Sciatic nerve (tissue), 2 donors: ENCODE results near the gene SEPTIN1. TPM values are rescaled to one million over a fixed set of nuclear protein-coding genes. Genes with fewer than 3 reads are reported as not detected.

Source experiments
- ATAC-seq: fragments of 200-7000 bp; cut with Tn5 transposase; one replicate; pipeline ENCODE4 v1.9.1; 2020; ENCODE audit warnings: mild to moderate bottlenecking, moderate library complexity
- DNase-seq: peaks from one replicate; pipeline ENCODE4 v3.0.0-alpha.2; 2020; ENCODE audit warnings: low spot score
- intact Hi-C: fragments of 100-400 bp; cut with DNase I; formaldehyde crosslinking; loops from one replicate; pipeline ENCODE4 v1.14.2; 2022
- total RNA-seq: library from RNA; stranded (reverse); fragmentation: NEBNext Ultra II Directional; extraction: Animal tissue kit (Norgen Biotek cat#: 25700); gene quantifications from one replicate; pipeline ENCODE4 v1.2.1, GENCODE V29; 2021
- donor health status: DM: no; HTN: no; CAD: no.
- donor health status: DM: no; HTN: no; CAD: no.

The SEPTIN1 gene, protein sequence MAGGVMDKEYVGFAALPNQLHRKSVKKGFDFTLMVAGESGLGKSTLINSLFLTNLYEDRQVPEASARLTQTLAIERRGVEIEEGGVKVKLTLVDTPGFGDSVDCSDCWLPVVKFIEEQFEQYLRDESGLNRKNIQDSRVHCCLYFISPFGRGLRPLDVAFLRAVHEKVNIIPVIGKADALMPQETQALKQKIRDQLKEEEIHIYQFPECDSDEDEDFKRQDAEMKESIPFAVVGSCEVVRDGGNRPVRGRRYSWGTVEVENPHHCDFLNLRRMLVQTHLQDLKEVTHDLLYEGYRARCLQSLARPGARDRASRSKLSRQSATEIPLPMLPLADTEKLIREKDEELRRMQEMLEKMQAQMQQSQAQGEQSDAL
- total RNA-seq: 7.2 TPM

DNA sequence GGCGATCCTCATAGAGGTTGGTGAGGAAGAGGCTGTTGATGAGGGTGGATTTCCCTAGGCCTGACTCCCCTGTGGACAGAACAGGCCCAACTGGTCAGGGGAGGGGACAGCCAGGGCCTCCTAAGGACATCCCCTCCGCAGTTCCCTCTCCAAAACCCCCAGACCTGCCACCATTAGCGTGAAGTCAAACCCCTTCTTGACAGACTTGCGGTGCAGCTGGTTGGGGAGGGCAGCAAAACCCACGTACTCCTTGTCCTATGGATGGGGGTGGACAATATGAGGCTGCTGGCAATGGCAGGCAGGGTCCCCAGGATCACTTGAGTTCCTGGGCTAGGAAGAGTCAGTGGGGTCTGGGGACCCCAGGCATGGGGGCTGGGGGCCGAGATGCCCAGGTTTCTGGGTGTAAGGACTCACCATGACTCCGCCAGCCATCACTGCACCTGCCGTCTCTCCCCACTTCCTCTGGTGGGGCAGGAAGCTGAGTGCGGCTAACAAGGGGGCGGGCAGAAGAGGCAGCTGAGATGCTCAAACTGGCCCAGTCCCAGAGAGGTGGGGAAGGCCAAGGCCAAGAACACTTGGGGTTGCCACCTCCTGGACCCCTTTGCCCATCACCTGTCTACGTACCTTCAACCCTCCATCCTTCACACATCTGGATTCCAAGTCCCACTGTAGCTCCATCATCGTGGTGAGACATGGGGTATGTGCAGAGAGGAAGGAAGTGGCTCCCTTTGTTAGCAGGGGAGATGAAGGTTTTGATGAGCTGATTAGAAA, at the start of gene SEPTIN1:
Gene SEPTIN1, minus strand, starts transcription at position 451 of the 771 bp plus-strand sequence. Its CDS starts 19 bp downstream, at position 432.
- ATAC-seq (no peak), DNase-seq (no peak)
- intact Hi-C loops: no loop called here

DNA sequence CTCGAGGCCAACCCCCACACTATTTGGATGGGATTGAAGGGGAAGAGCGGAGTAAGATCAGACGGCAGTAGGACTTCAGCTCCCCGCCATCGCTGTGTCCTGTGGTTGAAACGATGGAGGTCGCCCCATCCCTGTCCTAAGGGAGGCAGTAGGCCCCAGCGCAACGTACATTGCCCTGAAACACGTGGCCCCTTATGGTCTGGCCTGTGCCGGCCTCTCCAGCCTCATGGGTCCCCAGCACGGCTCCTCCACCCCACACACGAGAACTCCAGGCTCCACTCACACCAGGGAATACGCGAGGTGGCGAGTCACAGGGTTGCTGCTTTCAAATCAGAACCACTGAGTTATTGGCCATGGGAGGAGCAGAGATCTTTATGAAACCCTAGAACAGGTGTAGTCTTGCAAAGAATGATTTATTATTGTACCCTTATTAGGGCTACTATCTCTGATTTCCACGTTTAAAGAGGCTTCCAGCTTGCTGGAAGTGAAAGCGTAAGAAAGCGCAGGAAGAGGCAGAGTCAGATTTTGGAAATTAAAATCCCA, 48.1 kb upstream of the SEPTIN1 start:
- intact Hi-C loops: no loop called here
- ATAC-seq (peak; percentile 35), DNase-seq (peak; percentile 61)

DNA sequence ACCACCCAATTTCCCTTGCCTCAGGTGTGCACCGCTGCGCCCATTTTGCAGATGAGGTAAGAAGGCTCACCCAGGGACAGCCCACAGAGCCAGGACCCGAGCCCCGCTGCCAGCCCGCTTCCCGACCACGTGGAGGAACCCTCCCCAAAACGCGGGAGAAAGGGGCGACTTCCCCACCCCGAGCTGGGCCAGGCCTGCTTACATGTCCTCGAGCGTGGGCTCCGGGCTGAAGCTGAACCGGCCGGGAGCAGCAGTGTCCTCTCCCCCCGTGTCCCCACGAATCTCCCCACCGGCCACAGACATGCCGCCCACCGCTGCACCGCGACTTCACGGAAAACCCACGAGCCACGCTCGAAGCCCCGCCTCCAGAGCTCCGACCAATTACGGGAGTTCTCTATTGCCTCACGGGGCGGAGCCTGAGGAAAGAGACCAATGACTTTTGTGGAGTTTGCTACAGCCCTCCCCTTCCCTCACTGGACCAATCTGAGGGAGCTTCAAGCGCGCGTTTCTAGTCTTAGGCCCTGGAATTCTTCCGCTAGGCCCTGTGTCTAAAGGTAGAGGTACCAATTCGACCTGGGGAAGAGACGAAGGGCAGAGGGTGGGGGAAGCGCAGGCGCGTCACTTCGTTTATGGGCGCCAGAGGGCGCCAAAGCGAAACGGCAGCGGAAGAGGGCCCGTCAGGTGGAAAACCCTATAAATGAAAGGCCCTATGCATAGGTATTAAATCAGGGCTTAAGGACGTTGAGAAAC, 47.5 kb upstream of the SEPTIN1 start, which contains the start of gene DCTPP1:
Gene DCTPP1, minus strand, starts transcription at position 353 of the 750 bp plus-strand sequence. Its CDS starts 50 bp downstream, at position 303.
- DNase-seq: peak; percentile 97
- intact Hi-C loops: loop anchor here (10.0 kb wide), 1 partner anchor 85 kb away; no protein-coding TSS in a partner anchor
- peak; percentile 99 for ATAC-seq

DNA sequence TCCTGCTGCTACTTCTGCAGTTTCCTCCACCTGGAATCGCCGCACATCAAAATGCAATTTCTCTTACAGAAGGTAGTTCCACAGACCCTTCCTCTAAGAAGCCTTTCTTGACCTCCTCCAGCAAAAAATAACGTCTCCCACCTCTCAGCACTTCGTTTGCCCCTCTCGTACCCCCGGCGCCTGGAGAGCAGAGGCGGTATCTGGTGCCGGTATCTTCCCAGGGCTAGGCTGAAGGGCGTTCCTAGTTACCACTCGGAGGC, 47.0 kb upstream of the SEPTIN1 start:
- intact Hi-C loops: loop anchor here (10.0 kb wide), 1 partner anchor 85 kb away; no protein-coding TSS in a partner anchor
- ATAC-seq: no peak
- DNase-seq: no peak

DNA sequence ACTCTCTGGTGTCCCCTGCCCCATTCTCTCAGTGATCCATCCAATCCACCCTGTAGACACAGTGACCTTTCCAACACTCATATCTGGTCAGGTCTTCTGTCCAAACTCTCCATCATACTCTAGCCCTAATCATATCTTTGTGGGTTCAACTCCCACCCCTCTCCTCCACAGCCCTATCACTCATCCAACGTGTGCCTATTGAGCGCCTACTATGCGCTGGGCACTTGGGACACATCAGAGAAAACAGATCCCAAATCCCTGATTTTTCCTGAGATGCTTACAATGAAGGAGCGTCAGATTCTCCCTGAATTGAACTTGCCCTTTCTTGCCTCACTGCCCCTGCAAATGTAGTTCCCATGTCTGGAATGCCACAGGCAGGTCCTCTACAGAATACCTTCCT, 45.7 kb upstream of the SEPTIN1 start:
- DNase-seq: no peak
- intact Hi-C loops: loop anchor here (10.0 kb wide), 1 partner anchor 87 kb away; no protein-coding TSS in a partner anchor
- no peak for ATAC-seq

DNA sequence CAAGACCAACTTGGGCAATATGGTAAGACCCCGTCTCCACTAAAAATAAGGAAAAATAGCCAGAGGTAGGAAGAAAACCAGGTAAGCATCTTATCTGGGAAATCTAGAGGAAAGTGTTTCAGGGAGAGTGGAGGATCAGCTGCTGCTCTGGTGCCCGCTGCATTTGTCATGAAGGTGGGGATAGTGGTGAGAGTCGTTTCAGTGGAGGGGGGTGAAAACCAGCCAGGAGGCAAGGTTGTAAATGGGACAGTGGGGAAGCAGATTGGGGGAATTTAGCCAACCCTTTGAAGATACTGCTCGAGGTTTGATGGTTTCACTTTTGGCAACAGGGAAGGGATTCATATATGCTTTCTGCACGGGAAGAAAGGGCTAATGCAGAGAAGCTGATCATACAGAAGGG, 38.6 kb upstream of the SEPTIN1 start:
- no peak for ATAC-seq
- DNase-seq: no peak
- intact Hi-C loops: loop anchor here (10.0 kb wide), 1 partner anchor 94 kb away; no protein-coding TSS in a partner anchor

DNA sequence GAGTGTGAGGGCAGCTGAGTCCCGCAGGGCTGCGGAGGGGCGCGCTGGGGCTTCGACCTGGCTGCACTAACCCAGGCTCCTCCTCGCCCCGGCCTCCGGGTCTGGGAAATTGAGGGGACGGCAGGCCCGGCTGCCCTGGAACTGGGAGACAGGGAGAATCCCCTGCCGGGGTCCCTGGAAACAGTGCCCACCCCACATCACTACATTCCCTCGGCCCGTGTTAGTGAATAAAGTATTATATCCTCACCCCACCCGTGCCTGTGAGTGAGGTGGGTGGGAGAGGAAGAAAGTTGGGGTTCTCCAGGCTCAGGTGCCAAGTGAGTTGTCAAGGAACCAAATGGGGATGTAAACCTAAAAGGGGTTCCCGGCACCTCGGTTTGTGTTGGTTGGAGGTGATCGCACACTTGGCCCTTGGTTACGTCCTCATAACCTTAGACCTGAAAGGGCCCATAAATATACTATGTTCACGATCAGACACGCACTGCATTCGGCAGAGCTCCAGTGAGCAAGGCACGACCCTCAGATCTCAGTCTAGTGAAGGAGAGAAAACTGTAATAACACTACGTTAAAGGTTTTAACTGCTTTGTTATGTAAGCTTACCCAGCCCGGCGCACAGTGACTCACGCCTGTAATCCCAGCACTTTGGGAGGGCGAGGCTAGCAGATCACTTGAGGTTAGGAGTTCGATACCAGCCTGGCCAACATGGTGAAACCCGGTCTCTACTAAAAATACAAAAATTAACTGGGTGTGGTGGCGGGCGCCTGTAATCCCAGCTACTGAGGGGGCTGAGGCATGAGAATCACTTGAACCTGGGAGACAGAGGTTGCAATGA, 36.2 kb upstream of the SEPTIN1 start:
- intact Hi-C loops: no loop called here
- DNase-seq (no peak), ATAC-seq (peak; percentile 16)

DNA sequence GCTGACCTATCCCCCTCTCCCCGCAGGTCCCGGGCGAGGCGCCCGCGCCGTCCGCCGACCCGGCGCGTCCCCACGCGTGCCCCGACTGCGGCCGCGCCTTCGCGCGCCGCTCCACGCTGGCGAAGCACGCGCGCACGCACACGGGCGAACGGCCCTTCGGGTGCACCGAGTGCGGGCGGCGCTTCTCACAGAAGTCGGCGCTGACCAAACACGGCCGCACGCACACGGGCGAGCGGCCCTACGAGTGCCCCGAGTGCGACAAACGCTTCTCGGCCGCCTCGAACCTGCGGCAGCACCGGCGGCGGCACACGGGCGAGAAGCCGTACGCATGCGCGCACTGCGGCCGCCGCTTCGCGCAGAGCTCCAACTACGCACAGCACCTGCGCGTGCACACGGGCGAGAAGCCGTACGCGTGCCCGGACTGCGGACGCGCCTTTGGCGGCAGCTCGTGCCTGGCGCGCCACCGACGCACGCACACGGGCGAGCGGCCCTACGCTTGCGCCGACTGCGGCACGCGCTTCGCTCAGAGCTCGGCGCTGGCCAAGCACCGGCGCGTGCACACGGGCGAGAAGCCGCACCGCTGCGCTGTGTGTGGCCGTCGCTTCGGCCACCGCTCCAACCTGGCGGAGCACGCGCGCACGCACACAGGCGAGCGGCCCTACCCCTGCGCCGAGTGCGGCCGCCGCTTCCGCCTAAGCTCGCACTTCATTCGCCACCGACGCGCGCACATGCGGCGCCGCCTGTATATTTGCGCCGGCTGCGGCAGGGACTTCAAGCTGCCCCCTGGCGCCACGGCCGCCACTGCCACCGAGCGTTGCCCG, 35.4 kb upstream of the SEPTIN1 start:
- intact Hi-C loops: no loop called here
- ATAC-seq: peak; percentile 95
- DNase-seq: peak; percentile 86

DNA sequence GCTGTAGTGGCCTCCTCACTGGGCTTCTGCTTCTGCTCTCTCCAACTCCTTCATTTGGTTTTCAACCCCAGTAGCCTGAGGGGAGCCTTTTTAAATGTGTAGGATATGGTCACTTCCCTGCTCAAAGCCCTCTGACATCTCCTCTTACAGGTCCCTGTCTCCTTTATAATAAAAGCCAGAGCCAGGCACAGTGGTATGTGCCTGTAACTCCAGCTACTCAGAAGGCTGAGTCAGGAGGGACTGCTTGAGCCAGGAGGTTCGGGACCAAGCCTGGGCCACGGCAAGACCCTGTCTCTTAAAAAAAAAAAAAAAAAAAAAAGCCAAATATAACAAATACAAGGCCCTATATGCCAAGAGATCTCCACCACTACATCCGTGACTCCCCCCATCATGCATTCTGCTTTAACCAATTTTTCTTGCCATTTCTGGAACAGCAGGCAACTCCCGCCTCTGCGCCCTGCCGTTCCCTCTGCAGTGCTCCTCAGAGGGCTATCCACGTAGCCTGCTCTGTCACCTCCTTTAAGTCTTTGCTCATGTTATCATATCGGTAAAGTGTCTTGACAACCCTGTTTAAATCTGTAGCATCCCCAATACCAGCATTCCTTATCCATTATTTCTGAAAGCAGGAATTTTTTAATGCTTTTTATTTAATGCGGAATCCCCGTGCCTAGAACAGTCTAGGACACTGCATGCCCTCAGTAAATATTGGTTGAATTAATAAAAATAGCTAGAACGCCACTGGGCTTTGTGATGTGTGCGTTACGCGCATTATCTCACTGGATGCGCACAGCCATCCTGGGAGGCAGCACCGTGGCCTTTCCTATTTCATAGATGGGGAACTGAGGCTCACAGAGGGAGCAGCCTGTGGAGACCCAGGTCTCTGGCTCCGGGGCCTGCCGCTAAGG, 34.5 kb upstream of the SEPTIN1 start:
- no peak for ATAC-seq
- DNase-seq: no peak
- intact Hi-C loops: no loop called here

DNA sequence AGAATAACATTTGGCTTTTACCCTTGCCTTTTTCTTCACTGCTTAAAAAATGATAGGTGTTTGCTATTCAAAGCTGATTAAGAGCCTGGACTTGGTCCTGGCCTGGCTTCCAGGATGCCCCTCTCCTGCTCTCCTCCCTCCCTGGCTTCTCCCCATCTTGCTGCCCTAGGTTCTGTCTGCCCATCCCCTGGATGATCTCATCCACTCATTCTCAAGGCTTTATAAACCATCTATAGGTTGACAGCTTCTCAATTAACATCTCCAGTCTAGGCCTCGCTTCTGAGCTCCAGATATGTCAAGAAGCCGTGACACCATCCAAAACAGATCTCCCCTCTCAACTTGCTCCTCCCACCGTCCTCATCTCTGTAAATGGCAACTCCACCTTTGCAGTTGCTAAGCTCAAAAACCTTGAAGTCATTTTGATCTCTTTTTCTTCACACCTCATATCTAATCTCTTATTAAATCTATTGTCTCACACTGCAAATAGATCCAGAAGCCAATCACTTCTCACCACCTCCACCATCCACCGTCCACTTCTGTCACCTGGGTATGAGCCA, 33.8 kb upstream of the SEPTIN1 start:
- intact Hi-C loops: no loop called here
- DNase-seq: no peak
- ATAC-seq: no peak

DNA sequence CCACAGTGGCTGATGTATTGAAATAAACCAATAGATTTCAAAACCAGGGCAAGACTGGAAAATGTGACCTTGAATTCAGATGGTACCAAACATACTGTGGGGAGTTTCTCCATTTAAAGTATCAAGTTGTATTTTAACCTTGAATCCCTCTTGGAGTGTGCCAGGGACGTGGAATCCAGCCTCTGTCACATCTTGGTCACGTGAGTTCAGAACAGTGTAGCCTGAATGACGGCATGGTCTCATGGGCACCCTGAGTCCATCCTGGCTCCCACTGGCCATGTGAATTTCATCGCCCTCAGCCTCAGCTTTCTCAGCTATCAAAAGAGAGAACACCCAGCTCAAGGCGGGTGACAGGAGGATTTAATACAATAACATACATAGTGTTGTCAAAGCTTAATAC, 31.8 kb upstream of the SEPTIN1 start:
- ATAC-seq (no peak), DNase-seq (no peak)
- intact Hi-C loops: no loop called here

DNA sequence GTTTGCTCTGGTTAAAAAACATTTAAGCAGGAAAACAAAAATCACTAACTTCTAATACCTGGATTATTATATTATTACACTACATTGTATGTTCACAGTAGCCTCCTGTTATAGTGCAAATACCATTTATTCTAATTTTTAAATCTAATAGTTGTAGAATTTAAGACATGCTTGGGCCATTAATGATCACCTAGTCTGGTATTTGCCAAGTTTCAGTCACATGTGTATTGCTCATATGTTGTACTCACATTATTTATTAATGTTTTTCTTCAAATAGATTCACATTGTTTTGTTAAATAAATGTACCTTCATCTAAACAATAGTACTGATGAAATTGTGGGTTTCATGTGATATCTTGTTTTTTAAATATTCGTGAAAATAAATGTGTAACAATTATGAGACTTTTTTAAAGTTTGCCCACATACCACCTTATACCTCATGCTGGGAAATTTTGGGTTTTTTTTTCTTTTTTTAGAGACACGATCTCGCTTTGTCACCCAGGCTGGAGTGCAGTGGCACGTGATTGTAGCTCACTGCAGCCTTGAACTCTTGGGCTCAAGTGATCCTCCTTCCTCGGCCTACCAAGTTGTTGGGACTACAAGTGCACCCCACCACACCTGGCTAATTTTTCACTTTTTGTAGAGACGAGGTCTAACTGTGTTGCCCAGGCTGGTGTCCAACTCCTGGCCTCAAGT, 30.9 kb upstream of the SEPTIN1 start:
- ATAC-seq (no peak), DNase-seq (no peak)
- intact Hi-C loops: no loop called here

DNA sequence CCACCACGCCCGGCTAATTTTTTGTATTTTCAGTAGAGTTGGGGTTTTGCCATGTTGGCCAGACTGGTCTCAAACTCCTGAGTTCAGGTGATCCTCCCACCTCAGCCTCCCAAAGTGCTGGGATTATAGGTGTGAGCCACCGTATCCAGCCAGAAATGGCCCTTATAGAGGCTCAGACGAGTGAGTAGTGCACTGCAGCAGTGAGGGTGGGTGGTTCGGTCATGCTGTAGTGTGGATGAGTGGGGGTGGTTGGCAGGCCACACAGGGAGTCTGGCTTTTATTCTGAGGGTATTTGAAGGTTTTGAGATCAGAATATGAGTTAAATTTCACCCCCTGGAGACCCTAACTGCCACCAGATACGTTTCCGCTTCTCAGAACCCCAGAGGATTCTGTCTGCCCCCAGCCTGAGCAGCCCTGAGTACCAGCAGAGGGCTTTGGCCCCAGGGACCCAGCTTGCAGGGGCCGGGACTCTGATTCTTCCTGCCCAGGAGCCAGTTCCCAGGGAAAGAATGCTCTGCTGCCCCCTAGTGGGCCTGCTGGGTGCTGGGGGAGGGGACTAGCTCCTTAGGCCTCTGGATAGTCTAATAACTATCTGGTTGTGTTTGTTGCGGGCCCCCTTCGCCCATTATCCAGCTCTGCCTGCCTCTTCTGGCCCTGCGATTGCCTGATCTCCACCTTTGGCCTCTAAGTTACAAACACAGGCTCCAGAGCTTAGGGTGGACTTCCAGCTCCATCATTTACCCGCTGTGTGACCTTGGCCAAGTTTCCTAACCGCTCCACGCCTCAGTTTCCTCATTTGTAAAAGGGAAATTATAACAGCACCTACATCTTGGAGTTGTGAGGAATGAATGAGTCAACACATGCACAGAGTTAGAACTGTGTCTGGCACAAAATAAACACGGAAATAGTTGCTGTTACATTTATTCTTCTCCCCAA, 27.0 kb upstream of the SEPTIN1 start:
- peak; percentile 96 for DNase-seq
- peak; percentile 80 for ATAC-seq
- intact Hi-C loops: loop anchor here (10.0 kb wide), 1 partner anchor 315 kb away; the partner anchor contains the start of genes TBX6 and YPEL3

DNA sequence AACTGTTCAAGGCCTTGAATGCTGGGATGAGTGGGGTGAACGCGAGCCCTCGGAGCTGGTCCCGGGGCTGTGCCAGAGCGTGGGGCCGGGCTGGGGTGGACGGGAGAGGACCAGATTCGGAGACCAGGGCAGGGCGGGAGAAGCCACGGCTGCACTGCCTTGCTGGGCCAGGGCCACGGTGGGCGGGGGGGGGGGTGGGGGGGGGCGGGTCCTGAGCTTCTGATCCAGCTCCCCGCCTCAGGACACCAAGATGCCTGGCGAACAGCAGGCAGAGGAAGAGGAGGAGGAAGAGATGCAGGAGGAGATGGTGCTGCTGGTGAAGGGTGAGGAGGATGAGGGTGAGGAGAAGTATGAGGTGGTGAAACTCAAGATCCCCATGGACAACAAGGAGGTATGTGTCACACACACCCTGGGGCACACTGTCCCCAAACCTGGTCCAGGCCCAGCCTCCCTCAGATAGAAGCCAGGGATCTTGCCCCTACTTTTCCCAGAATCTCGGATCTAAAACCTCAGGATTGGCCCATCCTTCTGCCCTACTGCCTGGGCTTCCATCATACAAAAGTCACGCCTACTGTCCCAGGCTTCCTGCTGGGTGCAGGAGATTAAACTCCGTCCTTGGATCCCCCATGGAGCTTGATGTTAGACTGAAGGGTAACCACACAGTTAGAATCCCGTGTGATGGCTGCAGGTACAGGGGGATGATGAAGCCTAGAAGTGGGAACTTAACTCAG, 25.6 kb upstream of the SEPTIN1 start:
- DNase-seq (no peak), ATAC-seq (peak; percentile 11)
- intact Hi-C loops: loop anchor here (10.0 kb wide), 1 partner anchor 313 kb away; the partner anchor contains the start of genes TBX6 and YPEL3
